H9 (cell line): ENCODE data around the gene KIRREL3. TPM values are rescaled to one million over a fixed set of nuclear protein-coding genes. Genes with fewer than 3 reads are reported as not detected.

Experiments
- DNase-seq: peaks from one replicate; pipeline ENCODE4 v3.0.0-alpha.2; 2017
- H2AFZ ChIP-seq: one replicate; pipeline ENCODE4 v1.6.1; 2013; ENCODE audit warnings: mild to moderate bottlenecking, low read length, control low read depth, moderate library complexity
- H2AK5ac ChIP-seq: 2 replicates; pipeline ENCODE4 v1.6.1; 2013; ENCODE audit warnings: low read length, control low read depth, mixed read lengths; ENCODE audit not compliant: insufficient read length
- H2BK120ac ChIP-seq: one replicate; pipeline ENCODE4 v1.6.1; 2013; ENCODE audit warnings: low read depth, mild to moderate bottlenecking, low read length, control low read depth, inconsistent platforms; ENCODE audit not compliant: poor library complexity, severe bottlenecking
- H2BK12ac ChIP-seq: 2 replicates; pipeline ENCODE4 v1.6.1; 2013; ENCODE audit warnings: low read length, control low read depth, mixed read lengths, low read depth; ENCODE audit not compliant: insufficient read length
- H2BK15ac ChIP-seq: 2 replicates; pipeline ENCODE4 v1.6.1; 2013; ENCODE audit warnings: low read depth, low read length, control low read depth
- H2BK20ac ChIP-seq: one replicate; pipeline ENCODE4 v1.6.1; 2013; ENCODE audit warnings: low read depth, mild to moderate bottlenecking, low read length, control low read depth, inconsistent platforms; ENCODE audit not compliant: poor library complexity, severe bottlenecking
- H2BK5ac ChIP-seq: 2 replicates; pipeline ENCODE4 v1.6.1; 2013; ENCODE audit warnings: low read length, control low read depth, mixed read lengths; ENCODE audit not compliant: insufficient read length
- H3K14ac ChIP-seq: 2 replicates; pipeline ENCODE4 v1.6.1; 2013; ENCODE audit warnings: low read length, control low read depth; ENCODE audit not compliant: insufficient read depth
- H3K18ac ChIP-seq: 2 replicates; pipeline ENCODE4 v1.6.1; 2013; ENCODE audit warnings: low read depth, mild to moderate bottlenecking, mixed read lengths, low read length, control low read depth; ENCODE audit not compliant: insufficient read length
- H3K23ac ChIP-seq: 2 replicates; pipeline ENCODE4 v1.6.1; 2013; ENCODE audit warnings: low read length, control low read depth, mixed read lengths, low read depth; ENCODE audit not compliant: insufficient read length
- H3K23me2 ChIP-seq: 2 replicates; pipeline ENCODE4 v1.6.1; 2013; ENCODE audit warnings: low read depth, mild to moderate bottlenecking, mixed read lengths, low read length, control low read depth; ENCODE audit not compliant: insufficient read length, poor library complexity, severe bottlenecking
- H3K27ac ChIP-seq: 2 replicates; pipeline ENCODE4 v1.5.1; 2013; ENCODE audit warnings: low read length, control low read depth, mixed read lengths, low read depth; ENCODE audit not compliant: insufficient read length
- H3K27me3 ChIP-seq: 2 replicates; pipeline ENCODE4 v1.6.1; 2013; ENCODE audit warnings: low read length, control low read depth, inconsistent platforms; ENCODE audit not compliant: insufficient read depth
- H3K4ac ChIP-seq: 2 replicates; pipeline ENCODE4 v1.6.1; 2013; ENCODE audit warnings: low read depth, mild to moderate bottlenecking, control low read depth, inconsistent platforms, low read length, moderate library complexity
- H3K4me1 ChIP-seq: 2 replicates; pipeline ENCODE4 v1.6.1; 2013; ENCODE audit warnings: low read length, control low read depth, inconsistent platforms; ENCODE audit not compliant: insufficient read depth
- H3K4me2 ChIP-seq: 2 replicates; pipeline ENCODE4 v1.6.1; 2013; ENCODE audit warnings: low read length, control low read depth, mixed read lengths; ENCODE audit not compliant: insufficient read length, insufficient read depth
- H3K56ac ChIP-seq: 2 replicates; pipeline ENCODE4 v1.6.1; 2013; ENCODE audit warnings: low read depth, mild to moderate bottlenecking, mixed read lengths, low read length, control low read depth; ENCODE audit not compliant: insufficient read length
- H3K79me1 ChIP-seq: 2 replicates; pipeline ENCODE4 v1.6.1; 2013; ENCODE audit warnings: low read depth, mild to moderate bottlenecking, moderate library complexity, low read length, control low read depth, inconsistent platforms; ENCODE audit not compliant: insufficient read depth, poor library complexity, severe bottlenecking
- H3K79me2 ChIP-seq: 2 replicates; pipeline ENCODE4 v1.6.1; 2013; ENCODE audit warnings: low read length, control low read depth, inconsistent platforms; ENCODE audit not compliant: insufficient read depth
- H3K9ac ChIP-seq: 2 replicates; pipeline ENCODE4 v1.6.1; 2013; ENCODE audit warnings: low read length, control low read depth, mixed read lengths; ENCODE audit not compliant: insufficient read length; ENCODE audit errors: extremely low read depth
- H3K9me3 ChIP-seq: one replicate; pipeline ENCODE4 v1.6.1; 2013; ENCODE audit warnings: low read depth, low read length, inconsistent platforms; ENCODE audit not compliant: control insufficient read depth
- H3T11ph ChIP-seq: one replicate; pipeline ENCODE4 v1.6.1; 2013; ENCODE audit warnings: mild to moderate bottlenecking, low read length, control low read depth, inconsistent platforms
- H4K20me1 ChIP-seq: one replicate; pipeline ENCODE4 v1.6.1; 2013; ENCODE audit not compliant: control insufficient read depth, insufficient read length, insufficient read depth
- H4K5ac ChIP-seq: 2 replicates; pipeline ENCODE4 v1.6.1; 2013; ENCODE audit warnings: low read depth, mild to moderate bottlenecking, mixed read lengths, low read length, control low read depth; ENCODE audit not compliant: insufficient read length
- H4K8ac ChIP-seq: replicated peaks from 2 replicates; pipeline ENCODE4 v1.6.1; 2013; ENCODE audit warnings: low read length, control low read depth, mixed read lengths, low read depth; ENCODE audit not compliant: insufficient read length
- H4K91ac ChIP-seq: 2 replicates; pipeline ENCODE4 v1.6.1; 2013; ENCODE audit warnings: low read depth, mild to moderate bottlenecking, moderate library complexity, mixed read lengths, low read length, control low read depth; ENCODE audit not compliant: insufficient read length
- H3K27ac Mint-ChIP-seq, 3 experiments: 2 replicates in 2 of 3; 3 replicates in 1 of 3; pipeline ENCODE4 v1.8.0; 2020 to 2021; ENCODE audit warnings: mixed read lengths in 3 of 3, mild to moderate bottlenecking in 1 of 3, moderate library complexity in 1 of 3
- H3K27me3 Mint-ChIP-seq: 2 replicates; pipeline ENCODE4 v1.8.0; 2021; ENCODE audit warnings: low read depth, mild to moderate bottlenecking, moderate library complexity, mixed read lengths
- H3K36me3 Mint-ChIP-seq, 3 experiments: 2 replicates in 2 of 3; 3 replicates in 1 of 3; pipeline ENCODE4 v1.8.0; 2020 to 2021; ENCODE audit warnings: low read depth in 3 of 3, mixed read lengths in 3 of 3; ENCODE audit not compliant: insufficient read depth in 1 of 3
- H3K4me1 Mint-ChIP-seq, 2 experiments: 2 replicates each; pipeline ENCODE4 v1.8.0; 2020; ENCODE audit warnings: mixed read lengths in 2 of 2
- H3K4me3 Mint-ChIP-seq, 2 experiments: 2 replicates in 1 of 2; 3 replicates in 1 of 2; pipeline ENCODE4 v1.8.0; 2020 to 2021; ENCODE audit warnings: mild to moderate bottlenecking in 2 of 2, mixed read lengths in 2 of 2, moderate library complexity in 1 of 2
- H3K9me3 Mint-ChIP-seq, 2 experiments: 2 replicates in 1 of 2; 3 replicates in 1 of 2; pipeline ENCODE4 v1.8.0; 2020; ENCODE audit warnings: mild to moderate bottlenecking in 2 of 2, mixed read lengths in 2 of 2, moderate library complexity in 1 of 2
- CTCF ChIP-seq: fragments of 200-600 bp; sonication (generic); conservative IDR thresholded peaks from 3 replicates; pipeline ENCODE4 v1.8.0; 2021; ENCODE audit warnings: antibody characterized with exemption, mild to moderate bottlenecking
- whole genome bisulfite sequencing: extraction: QIAGEN DNeasy Blood & Tissue Kit; methylation state at CpG from one replicate; pipeline ENCODE4 v1.1.7; 2013; ENCODE audit warnings: missing lambda C conversion rate, low lambda C conversion rate, mixed read lengths; ENCODE audit not compliant: insufficient read length; ENCODE audit errors: extremely low coverage; 5-methylcytosine and 5-hydroxymethylcytosine counted together
- total RNA-seq: library from RNA; stranded (reverse); gene quantifications from 2 replicates; pipeline ENCODE4 v1.2.1, GENCODE V29; 2021

KIRREL3 gene
- total RNA-seq, 1 experiment from 2014 or later = 0.17 TPM

DNA sequence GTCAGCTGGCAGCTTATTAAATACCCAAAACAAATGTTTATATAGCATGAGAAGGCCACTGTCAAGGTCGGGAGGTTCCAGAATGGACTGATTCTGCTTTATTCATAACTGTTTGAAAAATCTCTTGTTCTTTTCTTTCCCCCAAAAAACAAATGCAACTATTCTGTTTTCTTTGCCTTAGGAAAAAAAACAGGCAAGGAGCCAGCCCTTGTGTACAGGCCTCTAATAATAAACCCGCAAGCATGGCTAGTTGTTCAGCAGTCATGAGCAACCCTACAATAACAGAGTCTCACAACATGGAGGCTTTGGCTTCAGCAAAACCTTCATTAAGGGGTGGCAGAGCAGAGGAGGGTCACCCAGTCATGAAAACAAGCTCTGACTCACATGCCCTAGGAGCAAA, 191.7 kb downstream of the KIRREL3 start:
- DNase-seq = no peak
- Mint-ChIP-seq H3K27me3 (peaks cover 26% of the 10 kb centered on the region), H3K4me1 (peaks cover 7 to 18% of the 10 kb centered on the region in 2 experiments; a peak in 3 of 4 replicates), H3K9me3 (no peaks in the 10 kb centered on the region), H3K27ac (no peak overlapping the region), H3K4me3 (no peak overlapping the region), H3K36me3 (no peaks in the 10 kb centered on the region)
- Histone ChIP-seq H3K9me3 (no peaks in the 10 kb centered on the region), H3K23ac (no peak overlapping the region), H3K79me2 (no peaks in the 10 kb centered on the region), H3K4ac (no peak overlapping the region), H4K8ac (no peak overlapping the region), H3K56ac (no peak overlapping the region), H3K4me1 (no peaks in the 10 kb centered on the region; the same call in 1 of the 2 replicates), H2BK5ac (no peak overlapping the region), H3K27me3 (no peaks in the 10 kb centered on the region), H4K20me1 (no peaks in the 10 kb centered on the region), H2AFZ (no peak overlapping the region), H2AK5ac (no peak overlapping the region), H3K27ac (no peak overlapping the region), H2BK120ac (no peak overlapping the region), H2BK15ac (no peak overlapping the region), H3T11ph (no peak overlapping the region), H3K18ac (no peak overlapping the region), H4K91ac (no peak overlapping the region), H3K23me2 (no peaks in the 10 kb centered on the region), H3K79me1 (no peaks in the 10 kb centered on the region), H3K4me2 (no peak overlapping the region), H2BK12ac (no peak overlapping the region), H3K14ac (no peak overlapping the region), H4K5ac (no peak overlapping the region), H3K9ac (no peak overlapping the region), H2BK20ac (no peak overlapping the region)
- no peak for TF ChIP-seq CTCF
- WGBS = no CpG with 5 or more reads among the region's 2 CpGs
